ENCODE data around the gene SOX8. TPM values are rescaled to one million over a fixed set of nuclear protein-coding genes. Genes with fewer than 3 reads are reported as not detected.

Gene SOX8
- total RNA-seq, 1 experiment from 2014 or later: 5.2 TPM

GRCh38 chr16:985646-986400 lies 4.3 kb downstream of the SOX8 start:
- H3K9ac ChIP-seq (ENCODE audit: low read length): no peak overlapping the region
- no peaks in the 10 kb centered on the region for H3K9me3 ChIP-seq (ENCODE audit: control insufficient read depth in 1 of 2, insufficient read depth in 1 of 2, low read depth in 1 of 2, low read length in 2 of 2)
- RAD21 ChIA-PET (ENCODE audit: low non-redundant PET in 1 of 2, low total read pairs in 2 of 2, uncharacterized antibody in 2 of 2, unreplicated experiment in 2 of 2): interaction anchor here in 1 of 2 experiments (0.6 kb wide), 1 partner anchor 62 kb away, joined by 5 read pairs; no protein-coding TSS in a partner anchor
- no peak overlapping the region for H2AFZ ChIP-seq (ENCODE audit: low read depth, low read length, poor library complexity, severe bottlenecking)
- H4K20me1 ChIP-seq (ENCODE audit: insufficient read depth): no peaks in the 10 kb centered on the region
- TF ChIP-seq RAD21 (IDR thresholded peaks at IDR 0.05; ENCODE audit: low read depth) (no peak), CTCF (IDR thresholded peaks at IDR 0.05 in 2 of 3, conservative IDR thresholded peaks at IDR 0.05 in 1 of 3; ENCODE audit: borderline replicate concordance in 1 of 3, insufficient read depth in 1 of 3, low read depth in 2 of 3, low read length in 2 of 3) (no peak), ELF1 (IDR thresholded peaks at IDR 0.05; ENCODE audit: borderline replicate concordance, low read depth) (no peak), ZNF274 (IDR thresholded peaks at IDR 0.05; ENCODE audit: low read depth, low read length) (no peak), ZFX (IDR thresholded peaks at IDR 0.05) (no peak), SIN3A (IDR thresholded peaks at IDR 0.05; ENCODE audit: low read depth) (no peak), EZH2phosphoT487 (IDR thresholded peaks at IDR 0.05; ENCODE audit: borderline replicate concordance) (no peak), ZBTB33 (IDR thresholded peaks at IDR 0.05; ENCODE audit: extremely low read depth, insufficient replicate concordance, low read length) (no peak), JUND (IDR thresholded peaks at IDR 0.05) (no peak), FOSL1 (IDR thresholded peaks at IDR 0.05; ENCODE audit: low read depth) (no peak), YY1 (IDR thresholded peaks at IDR 0.05; ENCODE audit: extremely low read depth, insufficient replicate concordance, low read depth, low read length) (no peak), CEBPB (IDR thresholded peaks at IDR 0.05; ENCODE audit: low read depth) (no peak), SRF (IDR thresholded peaks at IDR 0.05; ENCODE audit: low read depth) (no peak)
- H3K27me3 ChIP-seq (ENCODE audit: insufficient read depth, low read length): no peaks in the 10 kb centered on the region
- peaks cover 0 to 9% of the 10 kb centered on the region in 2 experiments; a peak in 1 of 4 replicates for H3K4me1 ChIP-seq (ENCODE audit: control insufficient read depth in 1 of 2, insufficient read depth in 2 of 2, low read length in 2 of 2)
- ATAC-seq (no peak), DNase-seq (ENCODE audit: low read depth, low spot score) (no peak)
- no peak overlapping the region for H3K27ac ChIP-seq (ENCODE audit: low read depth, low read length)
- no TSS peak for BruUV-seq (replicated peaks)
- POLR2A ChIA-PET: no interaction called here
- no peak overlapping the region for H3K4me3 ChIP-seq (replicated peaks in 1 of 2; ENCODE audit: low read depth in 1 of 2, low read length in 2 of 2)
- H3K4me2 ChIP-seq (ENCODE audit: low read length): 0 out of 2 replicates have a peak overlapping the region, but pooled peaks have one; percentile 23
- no peaks in the 10 kb centered on the region for H3K9me2 ChIP-seq (ENCODE audit: insufficient read depth)
- intact Hi-C loops (cut with micrococcal nuclease): no loop called here
- H3K36me3 ChIP-seq (ENCODE audit: control insufficient read depth in 1 of 2, insufficient read depth in 2 of 2, low read length in 2 of 2): no peaks in the 10 kb centered on the region
- CTCF ChIA-PET: no interaction called here
- no peaks in the 10 kb centered on the region for H3K79me2 ChIP-seq (ENCODE audit: insufficient read depth, low read length)
